ENCODE data around the gene LCT. TPM values are rescaled to one million over a fixed set of nuclear protein-coding genes. Genes with fewer than 3 reads are reported as not detected.

Gene LCT
- total and polyA plus RNA-seq, 7 experiments from 2014 or later, result 0.05 to 0.68 (median 0.05) TPM; not detected in 4

- Histone ChIP-seq H3K27ac (ENCODE audit: low read depth, low read length) (peak within 1 kb of the TSS; percentile 97), H3K36me3 (ENCODE audit: control insufficient read depth in 2 of 3, insufficient read depth in 3 of 3, low read length in 3 of 3) (peaks cover 0 to 6% (median 0%) of the 10 kb centered on the region in 3 experiments), H3K27me3 (ENCODE audit: control insufficient read depth in 2 of 2, insufficient read depth in 2 of 2, low read length in 2 of 2) (no peaks in the 10 kb centered on the region), H3K4me3 (ENCODE audit: low read length) (peak within 1 kb of the TSS; percentile 88), H3K9me3 (ENCODE audit: control insufficient read depth in 2 of 3, low read length in 3 of 3) (no peaks in the 10 kb centered on the region), H3K4me1 (ENCODE audit: control insufficient read depth in 2 of 2, insufficient read depth in 2 of 2, low read length in 2 of 2) (peaks cover 20 to 22% of the 10 kb centered on the region in 2 donors)
- Mint-ChIP-seq H3K27ac (peak within 1 kb of the TSS; percentile 89 to 99 (median 95)), H3K4me3 (peak within 1 kb of the TSS; percentile 92 to 98 (median 95)), H3K4me1 (peaks cover 24 to 47% (median 43%) of the 10 kb centered on the region in 7 donors), H3K27me3 (no peaks in the 10 kb centered on the region), H3K9me3 (peaks cover 0 to 5% (median 0%) of the 10 kb centered on the region in 11 donors), H3K36me3 (peaks cover 0 to 16% (median 7%) of the 10 kb centered on the region in 5 donors)
- ChIA-PET POLR2A (interaction anchor here (1.0 to 1.6 kb wide), 3 partner anchors 18 to 824 kb away, joined by 3 read pairs; partner anchors contain the start of genes R3HDM1 and ZRANB3), CTCF (interaction anchor here (0.5 kb wide), 1 partner anchor 172 kb away, joined by 3 read pairs; no protein-coding TSS in a partner anchor)
- DNase-seq (peak; percentile 73 to 93 (median 88)), ATAC-seq (peak; percentile 95)
- intact Hi-C loops (cut with micrococcal nuclease), result loop anchor here (1.0 to 10.0 kb wide), 13 partner anchors 135 to 1621 kb away; partner anchors contain the start of genes CCNT2 (in 2 of the 2), MCM6 (in 2 of the 2), CXCR4 (in 1 of the 2) and DARS1 (in 1 of the 2)
These were observed 95.3 kb downstream of the LCT start, which contains the start of gene UBXN4 for GRCh38 chr2:135741395-135742324. Gene UBXN4, plus strand, starts transcription at chr2:135741855. Its CDS starts 75 bp downstream, at chr2:135741930.

- H3K27ac Mint-ChIP-seq, result peak overlapping the region in 6 of 9 donors; percentile 9 to 94 (median 76)
- ATAC-seq (no peak), DNase-seq (no peak)
- Histone ChIP-seq H3K4me1 (ENCODE audit: control insufficient read depth in 2 of 2, insufficient read depth in 2 of 2, low read length in 2 of 2) (peaks cover 15 to 20% of the 10 kb centered on the region in 2 donors), H3K36me3 (ENCODE audit: control insufficient read depth in 2 of 3, insufficient read depth in 3 of 3, low read length in 3 of 3) (peaks cover 0 to 6% (median 0%) of the 10 kb centered on the region in 3 experiments), H3K4me3 (ENCODE audit: low read length) (peak overlapping the region; percentile 88), H3K27me3 (ENCODE audit: control insufficient read depth in 2 of 2, insufficient read depth in 2 of 2, low read length in 2 of 2) (no peaks in the 10 kb centered on the region), H3K27ac (ENCODE audit: low read depth, low read length) (no peak overlapping the region), H3K9me3 (ENCODE audit: control insufficient read depth in 2 of 3, low read length in 3 of 3) (no peaks in the 10 kb centered on the region)
- POLR2A ChIA-PET, result interaction anchor here (0.7 to 1.0 kb wide), 2 partner anchors 84 to 210 kb away, joined by 3 read pairs; partner anchors contain the start of genes R3HDM1 and ZRANB3
- no peaks in the 10 kb centered on the region for H3K27me3 Mint-ChIP-seq
- peaks cover 0 to 10% (median under 1%) of the 10 kb centered on the region in 5 donors for H3K36me3 Mint-ChIP-seq
- peak overlapping the region in 6 of 10 donors; percentile 94 to 98 (median 95) for H3K4me3 Mint-ChIP-seq
- peaks cover 17 to 41% (median 37%) of the 10 kb centered on the region in 7 donors for H3K4me1 Mint-ChIP-seq
- CTCF ChIA-PET, result interaction anchor here (0.5 to 1.2 kb wide), 2 partner anchors 19 to 173 kb away, joined by 3 read pairs; no protein-coding TSS in a partner anchor
- H3K9me3 Mint-ChIP-seq, result peaks cover 0 to 5% (median 0%) of the 10 kb centered on the region in 11 donors
- intact Hi-C loops (cut with micrococcal nuclease), result loop anchor here (1.0 to 10.0 kb wide), 12 partner anchors 135 to 1486 kb away; partner anchors contain the start of genes CCNT2 (in 2 of the 2), MCM6 (in 2 of the 2), CXCR4 (in 1 of the 2) and DARS1 (in 1 of the 2)
These were observed 96.0 kb downstream of the LCT start for GRCh38 chr2:135741043-135741394.

- Mint-ChIP-seq H3K36me3 (peaks cover 0 to 9% (median 0%) of the 10 kb centered on the region in 5 donors), H3K27ac (no peak overlapping the region), H3K27me3 (no peaks in the 10 kb centered on the region), H3K4me3 (no peak overlapping the region), H3K4me1 (peaks cover 15 to 34% (median 31%) of the 10 kb centered on the region in 7 donors), H3K9me3 (peaks cover 0 to 5% (median 0%) of the 10 kb centered on the region in 11 donors)
- Histone ChIP-seq H3K9me3 (ENCODE audit: control insufficient read depth in 2 of 3, low read length in 3 of 3) (no peaks in the 10 kb centered on the region), H3K27ac (ENCODE audit: low read depth, low read length) (no peak overlapping the region), H3K36me3 (ENCODE audit: control insufficient read depth in 2 of 3, insufficient read depth in 3 of 3, low read length in 3 of 3) (peaks cover 0 to 6% (median 0%) of the 10 kb centered on the region in 3 experiments), H3K4me1 (ENCODE audit: control insufficient read depth in 2 of 2, insufficient read depth in 2 of 2, low read length in 2 of 2) (peaks cover 14 to 20% of the 10 kb centered on the region in 2 donors), H3K4me3 (ENCODE audit: low read length) (no peak overlapping the region), H3K27me3 (ENCODE audit: control insufficient read depth in 2 of 2, insufficient read depth in 2 of 2, low read length in 2 of 2) (no peaks in the 10 kb centered on the region)
- ChIA-PET CTCF (interaction anchor here (0.6 to 1.3 kb wide), 4 partner anchors 18 to 689 kb away, joined by 3 to 4 read pairs (median 3); no protein-coding TSS in a partner anchor), POLR2A (no interaction called here)
- ATAC-seq (no peak), DNase-seq (no peak)
- intact Hi-C loops (cut with micrococcal nuclease), result loop anchor here (5.0 to 10.0 kb wide), 5 partner anchors 377 to 1485 kb away; partner anchors contain the start of genes CXCR4 (in 1 of the 2) and MGAT5 (in 1 of the 2)
These were observed 96.8 kb downstream of the LCT start for GRCh38 chr2:135740206-135740605.

Other genes starting within 250 kb of the LCT start
- gene UBXN4, start 95.3 kb downstream of the LCT start, total RNA-seq, result 100 to 1,000 TPM; 115 to 158 (median 145) TPM
- 100 to 1,000 TPM in 1 of 2 donors, 10 to 100 TPM in 1; 83.7 to 103 TPM for gene UBXN4, start 95.3 kb downstream of the LCT start, polyA plus RNA-seq
- gene MCM6, start 39.3 kb upstream of the LCT start, total RNA-seq, result 100 to 1,000 TPM in 1 of 5 experiments, 10 to 100 TPM in 4; 12.1 to 105 (median 21.6) TPM
- 10 to 100 TPM; 15.0 to 18.5 TPM for gene MCM6, start 39.3 kb upstream of the LCT start, polyA plus RNA-seq
- 100 to 1,000 TPM in 1 of 5 experiments, 10 to 100 TPM in 4; 45.3 to 140 (median 63.4) TPM for gene DARS1, start 148.4 kb upstream of the LCT start, total RNA-seq
- 100 to 1,000 TPM; 102 to 124 TPM for gene DARS1, start 148.4 kb upstream of the LCT start, polyA plus RNA-seq

Measured in naive thymus-derived CD4-positive, alpha-beta T cell (primary cell).